Measurements from ENCODE around the gene TSHZ2.
"Not testable (repeated sequence)": the region's sequence is repeated elsewhere in the genome, so short reads cannot be mapped to it uniquely, and the experiment has no call there.

Gene TSHZ2

DNA sequence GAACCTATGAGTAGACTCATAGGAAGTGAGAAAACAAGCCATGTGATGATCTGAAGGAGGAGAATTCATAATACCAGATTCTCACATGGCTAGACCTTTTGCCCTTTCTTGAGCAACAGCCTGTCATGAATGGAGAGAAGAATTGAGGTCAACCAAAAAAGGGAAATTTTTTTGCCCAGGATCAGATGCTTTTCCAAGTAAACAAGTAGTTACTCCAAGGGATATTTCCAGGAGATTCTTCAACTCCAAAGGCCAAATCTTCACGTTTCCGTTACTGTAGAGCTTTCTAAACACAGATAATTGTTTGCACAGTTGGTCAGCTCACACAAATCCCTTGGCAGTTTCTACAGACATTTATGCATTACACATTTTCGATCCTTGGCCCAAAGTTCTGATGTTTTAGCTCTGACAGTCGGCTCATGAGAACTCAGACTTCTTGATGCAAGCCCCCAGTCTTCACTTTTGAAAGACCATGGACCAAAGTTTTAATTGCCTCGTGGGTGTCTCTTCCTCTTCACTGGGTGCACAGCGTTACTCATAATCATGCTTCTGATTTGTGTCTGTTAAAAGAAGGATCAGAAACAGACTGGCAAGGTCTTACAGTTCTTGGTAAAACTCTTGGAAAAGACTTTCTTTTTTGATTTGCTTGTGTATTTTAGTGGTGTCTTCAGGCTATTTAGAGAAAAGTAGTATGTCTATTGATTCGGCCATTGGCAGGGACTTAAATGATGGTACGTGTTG lies 115.0 kb downstream of the TSHZ2 start:
- DNase-seq (ENCODE audit: low spot score), result no peak

DNA sequence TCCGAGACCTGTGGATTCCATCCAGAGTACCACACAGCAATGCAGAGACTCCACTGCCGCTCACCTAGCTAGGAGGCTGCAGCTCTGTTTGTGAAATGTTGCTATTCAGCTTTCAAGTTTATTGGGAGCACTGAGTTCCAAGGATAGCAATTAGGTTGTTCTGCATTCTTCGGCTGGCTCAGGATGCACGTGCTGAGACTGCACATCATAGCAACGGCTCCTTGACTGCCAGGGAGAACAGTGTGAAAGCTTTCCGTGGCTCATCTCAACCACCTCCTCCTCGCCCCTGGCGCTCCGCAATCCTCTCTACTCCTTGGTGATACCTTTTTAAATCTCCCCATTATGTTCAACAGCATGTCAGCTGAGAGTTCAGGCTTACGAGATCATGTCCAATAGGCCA lies 116.6 kb downstream of the TSHZ2 start:
- DNase-seq (ENCODE audit: low spot score), result no peak

DNA sequence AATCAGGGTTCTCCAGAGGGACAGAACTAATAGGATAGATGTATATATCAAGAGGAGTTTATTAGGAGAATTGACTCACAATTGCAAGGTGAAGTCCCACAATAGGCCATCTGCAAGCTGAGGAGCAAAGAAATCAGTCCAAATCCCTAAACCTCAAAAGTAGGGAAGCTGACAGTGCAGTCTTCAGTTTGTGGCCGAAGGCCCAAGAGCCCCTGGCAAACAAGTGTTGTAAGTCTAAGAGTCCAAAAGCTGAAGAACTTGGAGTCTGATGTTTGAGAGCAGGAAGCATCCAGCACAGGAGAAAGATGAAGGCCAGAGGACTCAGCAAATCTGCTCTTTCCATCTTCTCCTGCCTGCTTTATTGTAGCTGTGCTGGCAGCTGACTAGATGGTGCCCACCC lies 117.7 kb downstream of the TSHZ2 start:
- not testable (repeated sequence) for DNase-seq (ENCODE audit: low spot score)

DNA sequence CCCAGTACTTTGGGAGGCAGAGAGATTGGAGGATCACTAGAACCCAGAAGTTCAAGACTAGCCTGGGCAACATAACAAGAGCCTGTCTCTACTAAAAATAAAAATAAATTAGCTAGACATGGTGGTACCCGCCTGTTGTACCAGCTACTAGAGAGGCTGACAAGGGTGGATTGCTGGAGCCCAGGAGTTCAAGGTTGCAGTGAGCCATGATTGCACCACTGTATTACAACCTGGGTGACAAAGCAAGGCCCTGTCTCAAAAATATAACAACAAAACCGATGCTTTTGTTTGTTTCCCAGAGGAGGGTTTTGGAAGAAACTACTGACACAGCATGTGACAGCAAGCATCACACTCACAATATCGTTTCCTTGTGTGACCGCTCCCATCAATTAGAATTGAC lies 119.6 kb downstream of the TSHZ2 start:
- DNase-seq (ENCODE audit: low spot score), result no peak

DNA sequence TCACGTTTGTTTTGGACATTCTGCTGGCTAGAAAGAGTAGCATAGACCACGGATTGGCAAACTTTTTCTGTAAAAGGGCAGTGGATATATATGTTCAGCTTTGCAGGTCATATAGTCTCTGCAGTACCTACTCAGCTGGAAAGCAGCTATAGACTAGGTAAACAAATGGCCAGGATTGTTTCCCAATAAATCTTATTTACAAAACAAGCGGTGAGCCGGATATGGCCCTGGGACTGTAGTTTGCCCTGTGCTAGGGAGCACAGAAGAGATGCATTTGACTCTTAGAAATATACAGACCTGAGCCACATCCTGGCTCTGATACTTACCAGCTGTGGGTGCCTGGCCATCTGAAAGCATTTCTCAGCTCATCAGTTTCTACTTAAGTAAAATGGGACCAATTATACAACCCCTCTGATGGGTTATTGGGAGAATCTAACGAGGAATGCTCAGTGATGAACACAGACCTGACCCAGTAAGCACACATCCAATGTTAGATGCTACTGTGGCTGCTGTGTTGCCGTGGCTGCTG lies 120.7 kb downstream of the TSHZ2 start:
- DNase-seq (ENCODE audit: low spot score), result no peak

DNA sequence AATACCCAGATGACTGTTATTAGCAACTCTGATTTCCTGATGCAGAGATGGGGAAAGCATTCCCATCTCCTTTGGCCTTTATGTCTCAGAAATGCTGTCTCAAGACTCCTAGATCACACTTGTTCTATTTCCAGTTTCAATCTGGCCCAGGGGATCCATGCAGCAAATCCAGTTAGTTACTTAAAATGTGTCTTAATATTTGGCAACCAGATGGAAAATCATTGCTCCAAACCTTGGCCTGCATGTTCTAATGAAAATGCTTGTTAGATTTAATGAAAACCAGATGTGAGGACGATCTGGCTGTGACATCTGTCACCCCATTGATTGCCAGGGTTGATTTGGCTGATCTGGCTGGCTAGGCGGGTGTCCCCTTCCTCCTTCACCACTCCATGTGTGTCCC lies 125.2 kb downstream of the TSHZ2 start:
- DNase-seq (ENCODE audit: low spot score), result no peak

DNA sequence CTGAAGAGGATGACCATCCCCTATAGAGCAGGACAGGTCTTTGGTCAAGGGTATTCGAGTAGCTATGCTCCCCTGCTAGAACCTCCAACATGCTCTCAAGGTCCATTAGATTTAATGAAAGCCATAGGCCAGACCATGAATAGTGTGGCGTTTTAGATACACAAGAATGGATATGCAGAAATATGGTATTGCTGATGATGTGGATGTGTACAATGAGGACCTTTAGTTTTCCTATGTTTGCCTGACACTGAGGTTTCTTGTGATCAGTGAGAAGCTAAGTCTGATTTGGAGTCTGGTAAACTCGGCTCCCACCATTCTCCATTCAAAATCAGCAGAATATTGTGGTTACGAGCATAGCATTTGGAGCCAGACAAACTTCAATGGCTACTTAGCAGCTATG lies 125.6 kb downstream of the TSHZ2 start:
- DNase-seq (ENCODE audit: low spot score), result no peak

DNA sequence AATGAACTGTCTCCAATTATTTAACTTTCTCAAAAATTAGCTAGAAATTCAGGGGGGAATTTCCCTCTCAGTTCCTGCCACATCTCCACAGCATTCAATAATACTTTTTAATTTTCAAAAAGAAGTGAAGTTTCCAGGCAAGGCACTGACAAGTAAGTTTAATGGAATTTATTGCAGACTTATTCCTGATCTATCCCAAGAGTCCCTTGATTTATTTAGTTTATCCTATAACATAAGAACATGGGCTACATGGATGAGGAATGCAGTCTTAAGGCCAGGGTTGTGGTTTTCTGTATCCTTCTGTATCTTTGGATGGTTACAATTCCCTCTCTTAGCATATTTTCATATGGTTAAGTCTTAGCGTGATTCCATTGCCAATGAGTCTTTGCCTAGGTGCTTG lies 126.5 kb downstream of the TSHZ2 start:
- no peak for DNase-seq (ENCODE audit: low spot score)

DNA sequence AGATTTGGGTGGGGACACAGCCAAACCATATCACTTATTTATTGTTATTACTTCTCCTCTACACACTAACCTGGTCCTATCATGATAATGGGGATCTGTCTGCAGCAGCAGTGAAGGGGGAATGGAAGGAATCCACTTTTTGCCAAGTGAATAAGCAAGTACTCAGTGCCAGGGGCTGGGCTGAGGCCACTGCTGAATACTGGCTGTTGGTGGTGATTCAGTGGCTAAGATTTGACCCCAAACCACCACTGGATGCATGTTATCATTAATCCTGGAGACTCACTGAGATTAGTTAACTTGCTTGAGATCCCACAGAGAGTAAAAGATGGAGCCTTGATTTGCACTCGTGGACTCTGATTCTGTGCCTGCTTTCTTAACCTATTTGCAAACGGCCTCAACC lies 127.7 kb downstream of the TSHZ2 start:
- no peak for DNase-seq (ENCODE audit: low spot score)

DNA sequence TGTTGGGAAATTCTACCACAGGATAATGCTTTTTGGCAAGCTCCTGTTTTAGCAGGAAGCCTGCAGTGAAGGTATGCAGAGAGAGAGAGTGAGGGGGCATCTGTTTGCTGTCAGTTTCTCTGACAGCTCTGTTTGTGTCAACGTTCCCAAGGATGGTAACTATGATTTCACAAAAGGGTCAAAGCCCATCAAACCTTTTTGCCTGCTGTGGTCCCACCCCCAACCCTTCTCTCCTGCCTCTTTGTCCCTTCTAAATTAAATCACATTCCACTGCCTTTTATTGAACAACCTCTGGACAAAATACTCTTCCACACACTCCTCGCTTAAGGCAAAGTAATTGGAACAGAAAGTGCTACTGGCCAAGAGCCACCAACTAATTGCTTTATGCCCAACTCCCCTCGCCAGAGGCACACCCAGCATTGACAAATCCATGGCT lies 128.3 kb downstream of the TSHZ2 start:
- no peak for DNase-seq (ENCODE audit: low spot score)

DNA sequence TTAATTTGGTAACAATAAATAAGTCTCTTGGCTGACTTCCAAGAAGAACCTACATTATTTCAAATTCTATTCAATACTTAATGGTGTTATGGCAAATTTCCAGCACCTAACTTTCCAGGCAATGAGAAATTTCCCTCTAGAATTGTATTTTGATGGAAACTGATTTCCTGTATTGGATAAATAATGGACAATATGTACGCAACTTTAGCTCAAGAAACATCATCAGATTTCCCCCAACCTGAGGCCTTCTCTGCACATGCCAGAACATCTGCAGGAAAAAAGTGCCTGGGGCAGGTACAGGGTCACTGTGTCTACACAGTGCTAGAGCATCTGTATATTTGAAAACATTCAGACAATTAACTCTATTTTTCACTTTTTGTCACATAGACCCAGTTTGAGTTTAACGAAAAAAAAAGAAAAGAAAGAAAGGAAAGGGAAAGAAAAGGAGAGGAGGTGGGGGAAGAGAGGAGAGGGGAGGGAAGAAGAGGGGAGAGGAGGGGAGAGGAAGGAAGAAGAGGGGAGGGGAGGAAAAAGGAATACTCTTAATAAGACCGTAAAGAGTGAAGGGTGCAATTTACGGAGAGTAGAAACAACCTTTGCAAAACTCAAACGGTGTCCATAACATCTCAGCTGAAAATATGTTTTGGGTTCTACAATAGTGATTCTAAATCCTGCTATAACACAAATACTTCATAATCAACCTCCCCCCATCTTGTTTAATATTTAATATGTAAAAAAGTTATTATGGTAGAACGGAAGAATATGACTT lies 130.0 kb downstream of the TSHZ2 start:
- DNase-seq (ENCODE audit: low spot score), result no peak

DNA sequence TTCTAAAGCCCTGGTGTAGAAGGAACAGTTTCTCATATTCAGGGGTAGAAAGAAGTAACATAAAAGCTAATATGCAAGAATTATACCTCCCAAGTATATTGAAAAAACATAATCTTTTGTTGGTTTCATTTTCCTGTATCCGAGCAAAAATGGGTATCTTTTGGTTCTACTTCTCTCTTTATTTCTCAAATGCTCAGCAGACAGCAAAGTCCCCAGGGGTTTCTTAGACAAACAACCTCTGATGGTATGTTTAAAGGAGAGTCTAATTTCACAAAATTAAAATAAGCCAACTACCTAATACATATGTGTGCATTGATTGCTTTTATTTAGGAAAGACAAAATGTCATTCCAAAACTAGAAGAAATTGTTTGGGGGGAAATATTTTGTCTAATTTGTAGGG lies 131.0 kb downstream of the TSHZ2 start:
- DNase-seq (ENCODE audit: low spot score), result no peak

DNA sequence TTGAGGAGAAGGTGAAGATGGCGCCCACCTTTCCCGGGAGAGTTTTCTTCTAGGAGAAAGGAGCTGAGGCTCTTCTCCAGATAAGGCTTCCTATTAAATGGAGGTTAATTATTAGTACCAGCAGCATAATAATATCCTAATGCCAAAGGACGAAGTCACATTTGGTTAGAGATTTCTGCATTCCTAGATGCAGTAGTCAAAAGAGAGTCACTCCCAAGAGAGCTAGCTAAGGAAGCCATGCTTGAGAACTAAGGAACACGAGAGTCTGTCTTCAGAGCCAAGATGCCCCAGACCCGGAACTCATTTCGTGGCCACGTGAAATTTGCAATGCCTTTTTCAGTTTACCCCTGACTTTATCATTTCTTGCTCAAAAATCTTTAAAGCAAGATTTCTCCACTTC lies 132.7 kb downstream of the TSHZ2 start:
- DNase-seq (ENCODE audit: low spot score), result no peak

DNA sequence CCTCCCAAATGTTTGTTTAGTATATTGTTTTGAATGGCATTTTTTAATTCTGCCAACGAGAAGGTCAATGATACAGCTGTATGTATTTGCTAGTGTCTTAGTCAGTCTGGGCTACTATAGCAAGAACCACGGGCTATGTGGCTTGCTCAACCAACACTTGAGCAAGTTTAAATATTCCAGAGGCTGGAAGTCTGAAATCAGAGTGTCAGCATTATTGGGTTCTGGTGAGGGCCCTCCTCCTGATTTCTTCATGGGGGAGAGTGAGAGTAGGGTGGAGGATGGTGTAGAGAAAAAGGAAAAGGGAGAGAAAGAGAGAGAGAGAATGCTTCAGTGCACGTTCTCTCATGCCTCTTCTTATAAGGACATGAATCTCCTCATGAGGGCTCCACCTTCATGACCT lies 144.6 kb downstream of the TSHZ2 start:
- DNase-seq (ENCODE audit: low spot score), result no peak

DNA sequence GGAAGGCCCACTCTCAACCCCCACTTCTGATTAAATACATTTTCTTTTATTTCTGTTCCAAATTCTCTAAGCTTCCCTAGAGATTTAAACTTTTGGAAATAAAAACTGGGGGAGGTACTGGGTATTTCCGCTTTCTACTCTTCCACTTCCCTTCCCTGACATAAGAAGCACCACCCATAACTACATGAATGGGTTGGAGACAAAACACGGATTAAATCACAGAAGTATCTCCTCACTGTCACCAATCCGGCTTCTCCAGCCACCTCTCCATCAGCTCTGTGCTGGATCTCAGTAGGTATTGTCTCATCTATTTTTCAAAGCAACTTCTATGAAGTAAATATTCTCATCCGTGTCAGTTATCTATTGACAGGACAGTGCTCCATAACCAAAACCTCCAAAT lies 150.7 kb downstream of the TSHZ2 start:
- DNase-seq (ENCODE audit: low spot score), result no peak

DNA sequence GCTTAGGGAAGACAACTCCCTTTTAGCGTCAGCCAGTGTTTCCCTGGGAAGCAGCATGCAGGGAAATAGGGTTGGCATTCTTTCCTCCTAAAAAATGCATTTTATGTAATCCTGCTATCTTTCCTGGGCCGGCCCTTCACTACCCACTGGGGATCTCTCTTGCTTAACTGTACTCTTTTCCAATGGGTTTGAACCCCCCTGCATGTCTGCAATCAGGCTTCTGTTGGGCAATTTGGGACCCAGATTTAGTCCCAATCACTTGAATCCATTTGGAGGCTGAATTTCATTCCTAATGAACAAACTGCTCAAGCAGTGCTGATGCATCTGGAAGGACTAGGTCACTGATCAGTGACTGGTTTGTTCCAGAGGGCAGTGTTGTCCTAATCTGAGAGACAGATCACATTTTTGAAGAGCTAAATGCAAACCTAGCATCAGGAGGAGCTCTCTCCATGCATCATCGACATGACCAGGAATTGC lies 152.0 kb downstream of the TSHZ2 start:
- DNase-seq (ENCODE audit: low spot score), result no peak

DNA sequence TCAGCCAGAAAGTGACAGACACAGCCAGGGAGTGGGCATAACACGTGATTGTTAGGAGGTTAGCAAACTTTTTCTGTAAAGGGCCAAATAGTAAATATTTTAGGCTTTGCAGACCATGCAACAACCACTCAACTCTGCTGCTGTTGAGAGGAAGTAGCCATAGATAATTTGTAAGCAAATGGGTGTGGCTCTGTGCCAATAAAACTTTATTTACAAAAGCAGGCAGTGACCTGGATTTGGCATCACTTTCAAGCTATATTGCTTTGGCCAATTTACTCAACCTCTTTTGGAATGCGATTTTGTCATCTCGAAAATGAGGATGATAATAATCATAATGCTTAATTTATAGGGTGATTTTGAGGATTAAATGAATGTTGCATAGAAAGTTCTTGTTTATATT lies 152.6 kb downstream of the TSHZ2 start:
- DNase-seq (ENCODE audit: low spot score), result no peak

DNA sequence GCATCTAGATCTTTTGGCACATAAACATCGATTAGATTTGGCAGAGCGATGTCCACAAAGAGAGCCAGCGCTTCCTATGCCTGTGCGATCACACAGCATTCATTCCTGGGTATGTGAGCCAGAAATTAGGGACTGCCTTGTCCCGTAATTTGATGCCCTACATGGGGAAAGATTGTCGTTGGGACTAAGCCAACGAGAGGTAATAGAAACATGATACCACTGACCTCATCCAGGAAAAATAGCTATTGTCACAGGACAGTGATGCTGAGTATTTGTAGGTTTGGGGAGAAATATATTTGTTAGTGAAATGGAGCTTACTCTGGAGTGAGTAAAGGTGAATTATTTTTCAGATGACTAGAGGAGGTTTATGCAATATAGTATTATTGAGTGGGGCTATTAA lies 154.0 kb downstream of the TSHZ2 start:
- DNase-seq (ENCODE audit: low spot score), result peak; percentile 19

DNA sequence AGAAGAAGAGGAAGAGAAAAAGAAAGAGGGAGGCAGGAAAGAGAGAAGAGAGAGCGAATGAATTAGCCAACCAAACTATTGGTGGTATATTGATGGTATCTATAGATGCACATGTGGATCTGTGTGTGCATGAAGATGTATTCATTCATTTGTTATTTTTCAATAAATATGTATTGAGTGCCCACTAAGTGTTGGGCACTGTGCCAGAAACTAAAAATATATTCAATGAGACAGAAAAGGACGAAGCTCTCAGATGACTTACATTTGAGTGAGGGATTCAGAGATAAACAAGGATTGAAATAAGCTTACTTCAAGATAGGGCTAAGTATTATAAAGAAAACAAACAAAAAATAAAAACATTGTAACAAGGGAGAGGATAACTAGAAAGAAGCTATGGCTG lies 154.9 kb downstream of the TSHZ2 start:
- no peak for DNase-seq (ENCODE audit: low spot score)

DNA sequence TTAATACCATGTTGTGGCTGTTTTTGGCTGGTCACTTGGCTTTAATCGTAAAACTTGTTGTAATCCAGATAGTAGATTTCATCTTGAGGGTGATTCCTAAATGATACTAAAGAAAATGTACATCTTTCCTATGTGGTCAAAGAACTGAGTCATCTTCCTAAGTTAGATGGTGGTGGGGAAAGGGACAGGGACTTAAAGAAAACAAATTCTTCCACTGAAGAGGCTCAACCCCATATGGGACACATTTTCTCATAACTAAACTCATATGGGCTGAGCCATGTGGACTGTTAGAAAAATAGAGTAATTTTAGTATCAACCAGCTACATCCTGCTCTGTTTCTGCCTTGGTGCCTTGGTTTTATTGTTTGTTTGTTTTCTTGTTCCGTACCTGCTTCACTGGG lies 155.8 kb downstream of the TSHZ2 start:
- DNase-seq (ENCODE audit: low spot score), result no peak

DNA sequence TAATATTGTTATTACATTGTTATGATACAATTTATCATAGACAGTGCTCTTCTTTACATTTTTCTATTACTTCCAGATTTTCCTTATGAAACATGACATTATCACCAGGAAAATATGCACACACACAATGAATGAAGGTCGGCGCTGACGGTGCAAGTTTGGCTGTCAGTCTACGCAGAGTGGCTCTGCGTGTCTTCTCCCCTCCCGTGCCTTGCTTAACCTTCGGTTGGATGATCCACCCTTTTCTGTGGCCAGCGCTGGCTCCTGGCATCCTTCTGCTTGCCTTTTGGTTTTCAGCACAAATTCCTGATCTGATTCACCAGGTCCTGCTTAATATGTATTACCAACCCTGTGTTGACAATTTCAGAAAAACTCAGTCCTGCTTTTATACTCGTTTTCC lies 157.4 kb downstream of the TSHZ2 start:
- no peak for DNase-seq (ENCODE audit: low spot score)

DNA sequence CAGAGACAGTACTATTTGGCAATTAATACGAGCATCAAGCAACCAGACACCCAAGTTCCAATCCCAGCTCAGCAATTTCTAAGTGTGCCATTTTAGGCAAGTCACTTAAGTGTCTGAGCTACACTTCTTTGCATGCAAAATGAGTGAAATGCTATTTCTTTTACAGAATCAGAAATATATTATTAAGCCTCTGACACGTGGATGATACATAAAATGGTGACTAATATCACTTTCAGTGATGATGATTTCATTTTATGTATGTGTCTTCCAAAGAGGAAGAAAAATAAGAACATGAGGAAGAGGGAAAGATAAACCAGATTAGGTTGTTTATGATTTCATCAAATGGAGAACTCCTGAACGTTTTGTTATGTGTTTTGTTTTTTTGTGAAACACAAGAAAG lies 158.6 kb downstream of the TSHZ2 start:
- no peak for DNase-seq (ENCODE audit: low spot score)

DNA sequence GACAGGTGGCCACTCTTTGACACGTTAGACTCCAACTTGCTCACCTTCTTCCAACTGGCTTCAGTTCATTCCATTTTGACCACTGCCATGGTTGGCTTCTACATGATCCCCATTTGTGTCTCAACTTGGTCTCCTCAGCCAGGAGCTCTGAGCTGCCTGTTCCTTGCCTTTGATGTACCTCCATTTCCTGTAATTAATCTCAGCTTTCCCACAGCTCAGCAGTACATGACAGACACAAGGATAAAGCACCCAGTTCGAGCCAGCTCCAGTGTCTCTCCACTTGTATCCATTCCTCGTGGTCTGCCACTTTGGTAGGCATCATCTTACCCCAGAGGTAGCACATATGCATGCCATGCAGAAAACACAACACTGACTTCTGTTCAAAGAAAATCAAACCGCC lies 161.0 kb downstream of the TSHZ2 start:
- no peak for DNase-seq (ENCODE audit: low spot score)
